NCI-H524 treated with DMSO at 0.1 percent for 48 hours (cell line): ENCODE data around the gene MYH16.
"Not testable (repeated sequence)": the region's sequence is repeated elsewhere in the genome, so short reads cannot be mapped to it uniquely, and the experiment has no call there.

Experiments used
- DNase-seq: peaks from one replicate; lab custom pipeline; 2025; lab: John Stamatoyannopoulos, UW

MYH16 gene

GRCh38 chr7:99305473-99306260 is 33.0 kb downstream of the MYH16 start:
- DNase-seq = no peak

- no peak for DNase-seq
Observed at GRCh38 chr7:99308461-99309074, 35.9 kb downstream of the MYH16 start.

GRCh38 chr7:99309111-99309510 is 36.5 kb downstream of the MYH16 start:
- no peak for DNase-seq

- no peak for DNase-seq
Observed at GRCh38 chr7:99310004-99310403, 37.4 kb downstream of the MYH16 start.

GRCh38 chr7:99311702-99312101 is 39.1 kb downstream of the MYH16 start:
- no peak for DNase-seq

GRCh38 chr7:99312316-99313203 is 39.9 kb downstream of the MYH16 start:
- no peak for DNase-seq

GRCh38 chr7:99313204-99313573 is 40.5 kb downstream of the MYH16 start:
- DNase-seq = no peak

GRCh38 chr7:99314504-99314903 is 41.9 kb downstream of the MYH16 start:
- DNase-seq = no peak

- DNase-seq = no peak
Observed at GRCh38 chr7:99320371-99320770, 47.7 kb downstream of the MYH16 start.

- DNase-seq = not testable (repeated sequence)
Observed at GRCh38 chr7:99322659-99323058, 50.0 kb downstream of the MYH16 start.

GRCh38 chr7:99324559-99324958 is 51.9 kb downstream of the MYH16 start:
- no peak for DNase-seq

GRCh38 chr7:99325001-99325493 is 52.4 kb downstream of the MYH16 start:
- no peak for DNase-seq

- peak; percentile 64 for DNase-seq
Observed at GRCh38 chr7:99325592-99326407, 53.2 kb downstream of the MYH16 start, which contains the start of gene ARPC1A. Gene ARPC1A, plus strand, starts transcription at chr7:99325898. Its CDS starts 7,456 bp downstream, at chr7:99333354.

GRCh38 chr7:99326408-99326782 is 53.8 kb downstream of the MYH16 start:
- no peak for DNase-seq

- not testable (repeated sequence) for DNase-seq
Observed at GRCh38 chr7:99330314-99330961, 57.8 kb downstream of the MYH16 start.

GRCh38 chr7:99331002-99331401 is 58.4 kb downstream of the MYH16 start:
- no peak for DNase-seq

- no peak for DNase-seq
Observed at GRCh38 chr7:99339595-99339994, 67.0 kb downstream of the MYH16 start.

- no peak for DNase-seq
Observed at GRCh38 chr7:99340659-99341058, 68.0 kb downstream of the MYH16 start.

- no peak for DNase-seq
Observed at GRCh38 chr7:99344061-99344647, 71.5 kb downstream of the MYH16 start.

GRCh38 chr7:99350641-99351040 is 78.0 kb downstream of the MYH16 start:
- DNase-seq = not testable (repeated sequence)

GRCh38 chr7:99352247-99352646 is 79.6 kb downstream of the MYH16 start:
- DNase-seq = no peak
